Left ventricle myocardium inferior (tissue), 1 donor: Measurements from ENCODE around the gene MGAT4A. TPM values are rescaled to one million over a fixed set of nuclear protein-coding genes. Genes with fewer than 3 reads are reported as not detected.

Experiments
- DNase-seq: peaks from one replicate; pipeline ENCODE4 v3.0.0-alpha.2; 2020
- H3K27ac ChIP-seq: fragments of 200-600 bp; replicated peaks from 2 replicates; pipeline ENCODE4 v1.8.0; 2021
- H3K27me3 ChIP-seq: fragments of 200-600 bp; 2 replicates; pipeline ENCODE4 v1.8.0; 2021; ENCODE audit warnings: low read depth
- H3K36me3 ChIP-seq: fragments of 200-600 bp; 2 replicates; pipeline ENCODE4 v1.8.0; 2021
- H3K4me1 ChIP-seq: fragments of 200-600 bp; 2 replicates; pipeline ENCODE4 v1.8.0; 2021
- H3K4me3 ChIP-seq: fragments of 200-600 bp; 2 replicates; pipeline ENCODE4 v1.8.0; 2021; ENCODE audit warnings: mild to moderate bottlenecking, moderate library complexity
- H3K9me3 ChIP-seq: fragments of 200-600 bp; replicated peaks from 2 replicates; pipeline ENCODE4 v1.8.0; 2021
- CTCF ChIP-seq: fragments of 200-600 bp; IDR thresholded peaks from 2 replicates; pipeline ENCODE4 v1.8.0; 2021; ENCODE audit warnings: antibody characterized with exemption, mild to moderate bottlenecking, borderline replicate concordance
- intact Hi-C: fragments of 100-400 bp; cut with micrococcal nuclease; formaldehyde crosslinking; loops from one replicate; pipeline ENCODE4 v1.11.0; 2022
- total RNA-seq: library from RNA; stranded (reverse); fragmentation: NEBNext Ultra II Directional; extraction: Animal tissue kit (Norgen Biotek cat#: 25700); gene quantifications from one replicate; pipeline ENCODE4 v1.2.1, GENCODE V29; 2021
- donor health status: DM: no; HTN: yes; CAD: no; lungs with severe emphysema.

Gene MGAT4A
- total RNA-seq, 1 donor from 2014 or later: 18.4 TPM

- H3K4me1 ChIP-seq: peaks cover 21% of the 10 kb centered on the region
- H3K36me3 ChIP-seq: no peaks in the 10 kb centered on the region
- peak overlapping the region; percentile 65 for H3K27ac ChIP-seq
- H3K4me3 ChIP-seq: peak overlapping the region; percentile 39
- H3K27me3 ChIP-seq: peaks cover 22% of the 10 kb centered on the region
- intact Hi-C loops: no loop called here
- no peak for DNase-seq
- no peak for TF ChIP-seq CTCF
- no peaks in the 10 kb centered on the region for H3K9me3 ChIP-seq
Observed at GRCh38 chr2:98771721-98772524, 41.0 kb upstream of the MGAT4A start.

- no peak overlapping the region for H3K4me3 ChIP-seq
- H3K27me3 ChIP-seq: peaks cover 22% of the 10 kb centered on the region
- no peaks in the 10 kb centered on the region for H3K36me3 ChIP-seq
- TF ChIP-seq CTCF: no peak
- H3K9me3 ChIP-seq: no peaks in the 10 kb centered on the region
- DNase-seq: no peak
- peaks cover 21% of the 10 kb centered on the region for H3K4me1 ChIP-seq
- H3K27ac ChIP-seq: peak overlapping the region; percentile 65
- intact Hi-C loops: no loop called here
Observed at GRCh38 chr2:98771264-98771663, 40.3 kb upstream of the MGAT4A start.

- TF ChIP-seq CTCF: no peak
- Histone ChIP-seq H3K27me3 (peaks cover 17% of the 10 kb centered on the region), H3K36me3 (no peaks in the 10 kb centered on the region), H3K27ac (no peak overlapping the region), H3K4me3 (no peak overlapping the region), H3K9me3 (no peaks in the 10 kb centered on the region), H3K4me1 (peaks cover 21% of the 10 kb centered on the region)
- intact Hi-C loops: no loop called here
- no peak for DNase-seq
Observed at GRCh38 chr2:98769784-98770183, 38.9 kb upstream of the MGAT4A start.

GRCh38 chr2:98769114-98769476 is 38.2 kb upstream of the MGAT4A start:
- intact Hi-C loops: no loop called here
- H3K4me1 ChIP-seq: peaks cover 21% of the 10 kb centered on the region
- H3K9me3 ChIP-seq: no peaks in the 10 kb centered on the region
- H3K36me3 ChIP-seq: no peaks in the 10 kb centered on the region
- peaks cover 16% of the 10 kb centered on the region for H3K27me3 ChIP-seq
- no peak for DNase-seq
- H3K4me3 ChIP-seq: no peak overlapping the region
- no peak for TF ChIP-seq CTCF
- H3K27ac ChIP-seq: no peak overlapping the region

- Histone ChIP-seq H3K4me3 (no peak overlapping the region), H3K27me3 (peaks cover 15% of the 10 kb centered on the region), H3K36me3 (no peaks in the 10 kb centered on the region), H3K27ac (no peak overlapping the region), H3K4me1 (peaks cover 21% of the 10 kb centered on the region), H3K9me3 (no peaks in the 10 kb centered on the region)
- intact Hi-C loops: no loop called here
- no peak for TF ChIP-seq CTCF
- DNase-seq: no peak
Observed at GRCh38 chr2:98768384-98769113, 37.6 kb upstream of the MGAT4A start.
